Mesothelial cell of epicardium (in vitro differentiated cells): ENCODE results near the gene STRADA. TPM values are rescaled to one million over a fixed set of nuclear protein-coding genes. Genes with fewer than 3 reads are reported as not detected.

Experiments
- DNase-seq, 2 experiments: peaks; one replicate each; pipeline ENCODE4 v3.0.0; 2021; ENCODE audit warnings: low spot score in 2 of 2; ENCODE audit not compliant: unreplicated experiment in 2 of 2
- H3K27ac Mint-ChIP-seq: 2 replicates; pipeline ENCODE4 v1.8.0; 2021; ENCODE audit warnings: mixed read lengths
- H3K27me3 Mint-ChIP-seq: 2 replicates; pipeline ENCODE4 v1.8.0; 2021; ENCODE audit warnings: low read depth, mixed read lengths
- H3K36me3 Mint-ChIP-seq: 2 replicates; pipeline ENCODE4 v1.8.0; 2021; ENCODE audit warnings: mixed read lengths
- H3K4me1 Mint-ChIP-seq: 2 replicates; pipeline ENCODE4 v1.8.0; 2021; ENCODE audit warnings: mixed read lengths
- H3K4me3 Mint-ChIP-seq: 2 replicates; pipeline ENCODE4 v1.8.0; 2021; ENCODE audit warnings: mild to moderate bottlenecking, moderate library complexity, mixed read lengths
- H3K9me3 Mint-ChIP-seq: 2 replicates; pipeline ENCODE4 v1.8.0; 2021; ENCODE audit warnings: mixed read lengths
- total RNA-seq: library from RNA; stranded (reverse); gene quantifications from 3 replicates; pipeline ENCODE4 v1.2.1, GENCODE V29; 2021
- TF ChIP-seq, protein P1 (sequence below): fragments of 200-600 bp; sonication (generic); IDR thresholded peaks from one replicate; pipeline ENCODE4 v1.5.0; 2021; ENCODE audit warnings: antibody characterized with exemption; ENCODE audit not compliant: unreplicated experiment

STRADA gene
- total RNA-seq, 1 donor from 2014 or later, result 62.9 TPM

DNA sequence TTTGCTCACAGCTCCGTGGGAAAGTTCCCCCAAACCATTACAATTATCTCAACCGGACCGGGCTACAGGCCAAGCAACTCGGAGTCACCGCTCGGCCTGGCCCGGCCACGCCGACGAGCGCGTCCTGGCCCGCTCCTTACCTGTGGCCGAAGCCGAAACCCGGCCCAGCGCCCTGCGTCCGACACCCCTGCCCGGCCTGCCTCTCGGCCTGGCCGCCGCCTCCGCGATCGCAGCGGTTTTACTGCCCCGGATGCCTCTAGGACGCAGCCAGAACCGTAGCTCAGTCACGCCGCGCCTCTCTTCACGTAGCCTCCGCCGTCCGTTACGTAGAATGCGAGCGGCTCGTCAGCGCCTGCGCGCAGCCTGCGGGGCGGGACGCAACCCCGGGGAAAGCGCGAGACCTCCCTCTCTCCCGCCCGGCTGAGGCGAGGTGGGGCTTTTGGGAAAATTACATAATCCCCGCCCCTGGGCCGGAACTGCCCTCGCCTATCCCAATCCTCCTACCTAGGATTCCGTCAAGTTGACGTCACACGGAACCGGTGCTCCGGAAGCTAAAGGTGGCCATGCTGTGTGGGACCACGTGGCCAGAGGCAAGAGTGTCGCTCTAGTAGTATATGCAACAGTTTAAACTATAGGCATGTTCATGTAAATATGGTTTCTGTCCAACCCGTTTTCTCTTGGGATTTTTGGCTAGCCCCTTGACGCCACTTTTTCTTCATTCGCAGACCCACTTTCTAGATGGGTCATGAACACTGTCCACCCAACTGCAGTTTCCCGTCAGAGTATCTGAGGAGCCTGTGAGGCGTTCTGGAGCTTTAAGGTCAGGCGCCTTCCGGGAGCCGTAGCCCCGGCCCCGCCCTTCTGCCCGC, 31.9 kb upstream of the STRADA start, which contains the start of gene CCDC47:
CCDC47 (minus strand) TSS at position 326 of the 869 bp plus-strand sequence. CDS start 7,422 bp downstream, outside the sequence.
- DNase-seq, result peak; percentile 97 to 98
- Mint-ChIP-seq H3K4me1 (peaks cover 31% of the 10 kb centered on the region), H3K27ac (peak within 1 kb of the TSS; percentile 100), H3K4me3 (peak within 1 kb of the TSS; percentile 99), H3K36me3 (peaks cover 2% of the 10 kb centered on the region), H3K9me3 (no peaks in the 10 kb centered on the region), H3K27me3 (no peaks in the 10 kb centered on the region)
- TF ChIP-seq, protein P1, sequence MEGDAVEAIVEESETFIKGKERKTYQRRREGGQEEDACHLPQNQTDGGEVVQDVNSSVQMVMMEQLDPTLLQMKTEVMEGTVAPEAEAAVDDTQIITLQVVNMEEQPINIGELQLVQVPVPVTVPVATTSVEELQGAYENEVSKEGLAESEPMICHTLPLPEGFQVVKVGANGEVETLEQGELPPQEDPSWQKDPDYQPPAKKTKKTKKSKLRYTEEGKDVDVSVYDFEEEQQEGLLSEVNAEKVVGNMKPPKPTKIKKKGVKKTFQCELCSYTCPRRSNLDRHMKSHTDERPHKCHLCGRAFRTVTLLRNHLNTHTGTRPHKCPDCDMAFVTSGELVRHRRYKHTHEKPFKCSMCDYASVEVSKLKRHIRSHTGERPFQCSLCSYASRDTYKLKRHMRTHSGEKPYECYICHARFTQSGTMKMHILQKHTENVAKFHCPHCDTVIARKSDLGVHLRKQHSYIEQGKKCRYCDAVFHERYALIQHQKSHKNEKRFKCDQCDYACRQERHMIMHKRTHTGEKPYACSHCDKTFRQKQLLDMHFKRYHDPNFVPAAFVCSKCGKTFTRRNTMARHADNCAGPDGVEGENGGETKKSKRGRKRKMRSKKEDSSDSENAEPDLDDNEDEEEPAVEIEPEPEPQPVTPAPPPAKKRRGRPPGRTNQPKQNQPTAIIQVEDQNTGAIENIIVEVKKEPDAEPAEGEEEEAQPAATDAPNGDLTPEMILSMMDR, result no peak

DNA sequence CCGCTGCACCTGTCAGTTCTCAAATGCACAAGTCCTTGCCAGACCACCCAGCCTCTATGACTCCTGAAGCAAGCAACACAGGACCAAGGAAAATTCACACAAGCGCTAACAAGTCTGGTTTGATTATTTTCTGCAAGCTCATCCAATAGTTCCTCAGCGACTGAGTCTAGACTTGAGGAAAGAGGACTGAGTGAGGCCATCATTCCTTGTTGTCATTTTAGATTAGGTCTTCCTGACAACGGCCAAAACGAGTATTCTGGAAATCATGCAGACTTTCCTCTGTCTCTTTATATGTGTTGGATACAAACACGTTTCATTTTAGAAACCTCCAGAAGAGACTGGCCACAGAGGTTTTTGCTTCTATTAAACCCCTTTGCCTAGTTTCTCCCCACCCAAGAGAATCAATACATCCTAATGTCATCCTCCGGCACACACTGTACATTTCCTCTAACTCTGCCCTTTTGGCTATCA, 31.2 kb upstream of the STRADA start:
- no peak for DNase-seq
- H3K9me3 Mint-ChIP-seq, result no peaks in the 10 kb centered on the region
- peak overlapping the region; percentile 100 for H3K27ac Mint-ChIP-seq
- TF ChIP-seq, protein P1, result no peak
- peaks cover 29% of the 10 kb centered on the region for H3K4me1 Mint-ChIP-seq
- peaks cover 2% of the 10 kb centered on the region for H3K36me3 Mint-ChIP-seq
- no peaks in the 10 kb centered on the region for H3K27me3 Mint-ChIP-seq
- H3K4me3 Mint-ChIP-seq, result peak overlapping the region; percentile 99

DNA sequence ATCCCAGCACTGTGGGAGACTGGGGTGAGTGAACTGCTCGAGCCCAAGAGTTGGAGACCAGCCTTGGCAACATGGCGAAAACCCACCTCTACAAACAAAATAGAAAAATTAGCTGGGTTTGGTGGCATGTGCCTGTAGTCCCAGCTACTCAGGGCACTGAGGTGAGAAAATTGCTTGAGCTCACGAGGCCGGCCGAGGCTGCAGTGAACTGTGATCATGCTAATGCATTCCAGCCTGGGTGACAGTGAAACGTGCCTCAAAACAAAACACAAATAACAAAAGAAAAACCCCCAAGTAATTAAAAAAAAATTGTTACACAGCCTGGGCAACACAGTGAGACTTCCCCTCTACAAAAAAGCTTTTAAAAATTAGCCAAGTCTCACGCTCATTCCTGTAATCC, 26.8 kb upstream of the STRADA start:
- TF ChIP-seq, protein P1, result no peak
- DNase-seq, result no peak
- Mint-ChIP-seq H3K27ac (no peak overlapping the region), H3K36me3 (peaks cover 12% of the 10 kb centered on the region), H3K9me3 (no peaks in the 10 kb centered on the region), H3K4me3 (no peak overlapping the region), H3K27me3 (no peaks in the 10 kb centered on the region), H3K4me1 (peaks cover 15% of the 10 kb centered on the region)

DNA sequence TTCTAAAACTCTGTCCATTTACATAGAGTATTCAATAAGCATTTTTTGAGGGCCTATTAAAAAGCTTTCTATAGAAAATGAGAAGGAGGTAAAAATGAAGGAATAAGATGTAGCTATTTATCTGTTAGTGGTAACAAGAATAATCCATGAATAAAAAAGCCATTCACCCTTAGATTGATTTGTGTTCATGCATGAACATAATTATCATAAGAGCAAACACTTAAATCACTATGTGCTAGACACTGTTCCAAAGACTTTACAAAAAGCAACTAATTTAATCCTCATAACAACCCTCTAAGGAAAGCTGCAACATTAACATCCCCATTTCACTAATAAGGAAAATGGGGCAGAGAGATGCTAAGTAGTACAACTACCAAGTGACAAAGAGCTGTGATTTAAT, 25.2 kb upstream of the STRADA start:
- Mint-ChIP-seq H3K36me3 (peaks cover 15% of the 10 kb centered on the region), H3K27ac (no peak overlapping the region)

DNA sequence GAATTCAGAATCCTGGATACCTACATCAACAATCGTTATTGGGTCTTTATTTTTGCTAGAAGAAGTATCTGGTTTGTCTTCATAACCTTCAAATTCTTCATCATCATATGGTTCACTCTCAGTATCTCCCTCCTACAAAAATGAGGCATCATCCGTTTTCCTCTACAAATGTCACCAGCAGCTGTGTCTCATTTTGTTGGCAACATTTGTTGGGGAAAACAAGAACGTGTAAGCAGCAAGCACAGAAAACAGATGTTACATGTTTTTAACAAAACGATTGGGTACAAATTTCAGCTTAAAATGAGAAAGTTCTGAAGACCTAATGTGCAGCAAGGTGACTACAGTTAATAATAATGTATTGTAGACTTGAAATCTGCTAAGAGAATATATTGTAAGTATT, 23.1 kb upstream of the STRADA start:
- no peaks in the 10 kb centered on the region for H3K9me3 Mint-ChIP-seq
- H3K36me3 Mint-ChIP-seq, result peaks cover 22% of the 10 kb centered on the region
- H3K27ac Mint-ChIP-seq, result no peak overlapping the region
- no peaks in the 10 kb centered on the region for H3K27me3 Mint-ChIP-seq
- no peak for DNase-seq
- H3K4me3 Mint-ChIP-seq, result no peak overlapping the region
- TF ChIP-seq, protein P1, result no peak
- no peaks in the 10 kb centered on the region for H3K4me1 Mint-ChIP-seq

More for the DNA sequence above, 25.2 kb upstream of the STRADA start:
- TF ChIP-seq, protein P1, result no peak
- no peaks in the 10 kb centered on the region for H3K27me3 Mint-ChIP-seq
- no peaks in the 10 kb centered on the region for H3K9me3 Mint-ChIP-seq
- peaks cover 7% of the 10 kb centered on the region for H3K4me1 Mint-ChIP-seq
- no peak for DNase-seq
- no peak overlapping the region for H3K4me3 Mint-ChIP-seq
